ENCODE data around the gene GRID1.

GRID1 gene

GRCh38 chr10:86123304-86123703, 243.3 kb downstream of the GRID1 start:
- Histone ChIP-seq H3K27me3 (replicated peaks; ENCODE audit: control insufficient read depth, insufficient read depth, low read length) (no peaks in the 10 kb centered on the region), H3K4me1 (ENCODE audit: control insufficient read depth, insufficient read depth, low read length) (no peaks in the 10 kb centered on the region), H3K36me3 (ENCODE audit: control insufficient read depth, insufficient read depth, low read length, severe bottlenecking) (no peaks in the 10 kb centered on the region), H3K4me3 (ENCODE audit: low read length) (no peak overlapping the region), H3K9ac (ENCODE audit: low read length) (no peak overlapping the region), H3K9me3 (ENCODE audit: control insufficient read depth, low read length) (no peaks in the 10 kb centered on the region)
- DNase-seq (ENCODE audit: low read depth), result no peak

- Histone ChIP-seq H3K36me3 (ENCODE audit: control insufficient read depth, insufficient read depth, low read length, severe bottlenecking) (no peaks in the 10 kb centered on the region), H3K4me1 (ENCODE audit: control insufficient read depth, insufficient read depth, low read length) (no peaks in the 10 kb centered on the region), H3K27me3 (replicated peaks; ENCODE audit: control insufficient read depth, insufficient read depth, low read length) (no peaks in the 10 kb centered on the region), H3K4me3 (ENCODE audit: low read length) (no peak overlapping the region), H3K9ac (ENCODE audit: low read length) (no peak overlapping the region), H3K9me3 (ENCODE audit: control insufficient read depth, low read length) (no peaks in the 10 kb centered on the region)
- DNase-seq (ENCODE audit: low read depth), result no peak
These were observed 243.9 kb downstream of the GRID1 start for GRCh38 chr10:86122646-86123045.

GRCh38 chr10:86121200-86121599, 245.4 kb downstream of the GRID1 start:
- H3K27me3 ChIP-seq (replicated peaks; ENCODE audit: control insufficient read depth, insufficient read depth, low read length), result no peaks in the 10 kb centered on the region
- H3K36me3 ChIP-seq (ENCODE audit: control insufficient read depth, insufficient read depth, low read length, severe bottlenecking), result no peaks in the 10 kb centered on the region
- H3K9me3 ChIP-seq (ENCODE audit: control insufficient read depth, low read length), result no peaks in the 10 kb centered on the region
- H3K9ac ChIP-seq (ENCODE audit: low read length), result no peak overlapping the region
- DNase-seq (ENCODE audit: low read depth), result no peak
- H3K4me1 ChIP-seq (ENCODE audit: control insufficient read depth, insufficient read depth, low read length), result no peaks in the 10 kb centered on the region
- no peak overlapping the region for H3K4me3 ChIP-seq (ENCODE audit: low read length)

GRCh38 chr10:86117051-86117450, 249.5 kb downstream of the GRID1 start:
- Histone ChIP-seq H3K9me3 (ENCODE audit: control insufficient read depth, low read length) (no peaks in the 10 kb centered on the region), H3K4me3 (ENCODE audit: low read length) (no peak overlapping the region), H3K4me1 (ENCODE audit: control insufficient read depth, insufficient read depth, low read length) (no peaks in the 10 kb centered on the region), H3K9ac (ENCODE audit: low read length) (no peak overlapping the region), H3K36me3 (ENCODE audit: control insufficient read depth, insufficient read depth, low read length, severe bottlenecking) (no peaks in the 10 kb centered on the region), H3K27me3 (replicated peaks; ENCODE audit: control insufficient read depth, insufficient read depth, low read length) (peaks cover 4% of the 10 kb centered on the region)
- no peak for DNase-seq (ENCODE audit: low read depth)

GRCh38 chr10:86113983-86114382, 252.6 kb downstream of the GRID1 start:
- H3K27me3 ChIP-seq (replicated peaks; ENCODE audit: control insufficient read depth, insufficient read depth, low read length), result peaks cover 4% of the 10 kb centered on the region
- no peak overlapping the region for H3K9ac ChIP-seq (ENCODE audit: low read length)
- no peak for DNase-seq (ENCODE audit: low read depth)
- H3K9me3 ChIP-seq (ENCODE audit: control insufficient read depth, low read length), result no peaks in the 10 kb centered on the region
- no peaks in the 10 kb centered on the region for H3K36me3 ChIP-seq (ENCODE audit: control insufficient read depth, insufficient read depth, low read length, severe bottlenecking)
- H3K4me1 ChIP-seq (ENCODE audit: control insufficient read depth, insufficient read depth, low read length), result no peaks in the 10 kb centered on the region
- H3K4me3 ChIP-seq (ENCODE audit: low read length), result no peak overlapping the region

- Histone ChIP-seq H3K4me1 (ENCODE audit: control insufficient read depth, insufficient read depth, low read length) (no peaks in the 10 kb centered on the region), H3K4me3 (ENCODE audit: low read length) (no peak overlapping the region), H3K36me3 (ENCODE audit: control insufficient read depth, insufficient read depth, low read length, severe bottlenecking) (no peaks in the 10 kb centered on the region), H3K27me3 (replicated peaks; ENCODE audit: control insufficient read depth, insufficient read depth, low read length) (peaks cover 4% of the 10 kb centered on the region), H3K9ac (ENCODE audit: low read length) (no peak overlapping the region), H3K9me3 (ENCODE audit: control insufficient read depth, low read length) (no peaks in the 10 kb centered on the region)
- no peak for DNase-seq (ENCODE audit: low read depth)
These were observed 253.1 kb downstream of the GRID1 start for GRCh38 chr10:86113501-86113900.

- no peaks in the 10 kb centered on the region for H3K9me3 ChIP-seq (ENCODE audit: control insufficient read depth, low read length)
- H3K27me3 ChIP-seq (replicated peaks; ENCODE audit: control insufficient read depth, insufficient read depth, low read length), result peaks cover 4% of the 10 kb centered on the region
- no peak overlapping the region for H3K9ac ChIP-seq (ENCODE audit: low read length)
- DNase-seq (ENCODE audit: low read depth), result no peak
- no peaks in the 10 kb centered on the region for H3K36me3 ChIP-seq (ENCODE audit: control insufficient read depth, insufficient read depth, low read length, severe bottlenecking)
- no peaks in the 10 kb centered on the region for H3K4me1 ChIP-seq (ENCODE audit: control insufficient read depth, insufficient read depth, low read length)
- H3K4me3 ChIP-seq (ENCODE audit: low read length), result no peak overlapping the region
These were observed 253.6 kb downstream of the GRID1 start for GRCh38 chr10:86113044-86113443.

GRCh38 chr10:86111902-86112545, 254.6 kb downstream of the GRID1 start:
- Histone ChIP-seq H3K9me3 (ENCODE audit: control insufficient read depth, low read length) (no peaks in the 10 kb centered on the region), H3K4me1 (ENCODE audit: control insufficient read depth, insufficient read depth, low read length) (no peaks in the 10 kb centered on the region), H3K4me3 (ENCODE audit: low read length) (no peak overlapping the region), H3K27me3 (replicated peaks; ENCODE audit: control insufficient read depth, insufficient read depth, low read length) (peaks cover 4% of the 10 kb centered on the region), H3K9ac (ENCODE audit: low read length) (no peak overlapping the region), H3K36me3 (ENCODE audit: control insufficient read depth, insufficient read depth, low read length, severe bottlenecking) (no peaks in the 10 kb centered on the region)
- no peak for DNase-seq (ENCODE audit: low read depth)

- Histone ChIP-seq H3K4me3 (ENCODE audit: low read length) (no peak overlapping the region), H3K36me3 (ENCODE audit: control insufficient read depth, insufficient read depth, low read length, severe bottlenecking) (no peaks in the 10 kb centered on the region), H3K9ac (ENCODE audit: low read length) (no peak overlapping the region), H3K4me1 (ENCODE audit: control insufficient read depth, insufficient read depth, low read length) (no peaks in the 10 kb centered on the region), H3K9me3 (ENCODE audit: control insufficient read depth, low read length) (no peaks in the 10 kb centered on the region), H3K27me3 (replicated peaks; ENCODE audit: control insufficient read depth, insufficient read depth, low read length) (peaks cover 4% of the 10 kb centered on the region)
- DNase-seq (ENCODE audit: low read depth), result no peak
These were observed 256.3 kb downstream of the GRID1 start for GRCh38 chr10:86110156-86110786.

- no peak overlapping the region for H3K9ac ChIP-seq (ENCODE audit: low read length)
- H3K4me1 ChIP-seq (ENCODE audit: control insufficient read depth, insufficient read depth, low read length), result no peaks in the 10 kb centered on the region
- no peak for DNase-seq (ENCODE audit: low read depth)
- H3K9me3 ChIP-seq (ENCODE audit: control insufficient read depth, low read length), result no peaks in the 10 kb centered on the region
- H3K27me3 ChIP-seq (replicated peaks; ENCODE audit: control insufficient read depth, insufficient read depth, low read length), result peaks cover 4% of the 10 kb centered on the region
- no peak overlapping the region for H3K4me3 ChIP-seq (ENCODE audit: low read length)
- no peaks in the 10 kb centered on the region for H3K36me3 ChIP-seq (ENCODE audit: control insufficient read depth, insufficient read depth, low read length, severe bottlenecking)
These were observed 257.2 kb downstream of the GRID1 start for GRCh38 chr10:86109421-86109820.

- DNase-seq (ENCODE audit: low read depth), result no peak
These were observed 257.9 kb downstream of the GRID1 start for GRCh38 chr10:86108696-86109095.

More at GRCh38 chr10:86108696-86109095, 257.9 kb downstream of the GRID1 start:
- H3K4me3 ChIP-seq (ENCODE audit: low read length), result no peak overlapping the region
- H3K9me3 ChIP-seq (ENCODE audit: control insufficient read depth, low read length), result no peaks in the 10 kb centered on the region
- no peaks in the 10 kb centered on the region for H3K4me1 ChIP-seq (ENCODE audit: control insufficient read depth, insufficient read depth, low read length)
- peaks cover 4% of the 10 kb centered on the region for H3K27me3 ChIP-seq (replicated peaks; ENCODE audit: control insufficient read depth, insufficient read depth, low read length)
- H3K36me3 ChIP-seq (ENCODE audit: control insufficient read depth, insufficient read depth, low read length, severe bottlenecking), result no peaks in the 10 kb centered on the region
- no peak overlapping the region for H3K9ac ChIP-seq (ENCODE audit: low read length)
